Bronchial epithelial cell (primary cell): ENCODE data around the gene FAT1. TPM values are rescaled to one million over a fixed set of nuclear protein-coding genes. Genes with fewer than 3 reads are reported as not detected.

ENCODE experiments used
- DNase-seq: peaks from one replicate; pipeline ENCODE4 v3.0.0-alpha.2; 2010; ENCODE audit warnings: low read depth
- FAIRE-seq: peaks from 2 replicates; lab custom pipeline; 2011; peaks lifted over from hg19 to GRCh38; lab: Jason Lieb, UNC
- H3K27me3 ChIP-seq: 2 replicates; pipeline ENCODE4 v1.5.1; 2011; ENCODE audit warnings: low read length; ENCODE audit not compliant: control insufficient read depth, insufficient read depth
- H3K36me3 ChIP-seq: 2 replicates; pipeline ENCODE4 v1.5.1; 2011; ENCODE audit warnings: low read length; ENCODE audit not compliant: control insufficient read depth, insufficient read depth
- H3K4me3 ChIP-seq: 2 replicates; pipeline ENCODE4 v1.5.1; 2011; ENCODE audit warnings: mild to moderate bottlenecking, low read depth, low read length, control low read depth
- total RNA-seq: library from RNA; depleted of rRNA; stranded (reverse); fragments of >200 nt; gene quantifications from 2 replicates; pipeline ENCODE4 v1.2.1, GENCODE V29; 2014
- TF ChIP-seq, protein P1 (sequence below): IDR thresholded peaks from 2 replicates; pipeline ENCODE4 v1.5.1; 2011; ENCODE audit warnings: mild to moderate bottlenecking, moderate library complexity, low read length, control low read depth, inconsistent platforms; ENCODE audit not compliant: insufficient read depth, severe bottlenecking

FAT1 gene
- total RNA-seq, 1 donor from 2014 or later: 237 TPM

DNA sequence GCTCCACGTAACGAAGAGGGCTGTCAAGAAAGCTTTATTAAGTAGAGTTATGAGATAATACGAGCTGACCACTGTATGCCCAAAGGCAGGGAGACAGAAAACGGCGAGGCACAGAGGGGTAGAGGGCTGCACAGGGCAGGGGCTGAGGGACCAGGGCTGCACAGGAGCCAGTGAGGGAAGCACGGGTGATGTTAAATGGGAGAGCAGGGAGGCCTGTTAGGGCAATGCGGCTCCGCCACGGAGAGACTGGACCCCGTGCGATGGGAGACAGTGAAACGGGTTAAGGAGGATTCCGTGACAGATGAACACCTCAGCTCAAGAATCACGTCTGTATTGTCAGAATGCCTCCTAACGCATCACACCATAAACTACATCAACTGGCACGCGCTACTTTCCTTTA lies 25.1 kb downstream of the FAT1 start:
- no peak for FAIRE-seq
- no peak for DNase-seq
- H3K27me3 ChIP-seq: no peaks in the 10 kb centered on the region
- H3K36me3 ChIP-seq: peaks cover 12% of the 10 kb centered on the region
- TF ChIP-seq, protein P1, sequence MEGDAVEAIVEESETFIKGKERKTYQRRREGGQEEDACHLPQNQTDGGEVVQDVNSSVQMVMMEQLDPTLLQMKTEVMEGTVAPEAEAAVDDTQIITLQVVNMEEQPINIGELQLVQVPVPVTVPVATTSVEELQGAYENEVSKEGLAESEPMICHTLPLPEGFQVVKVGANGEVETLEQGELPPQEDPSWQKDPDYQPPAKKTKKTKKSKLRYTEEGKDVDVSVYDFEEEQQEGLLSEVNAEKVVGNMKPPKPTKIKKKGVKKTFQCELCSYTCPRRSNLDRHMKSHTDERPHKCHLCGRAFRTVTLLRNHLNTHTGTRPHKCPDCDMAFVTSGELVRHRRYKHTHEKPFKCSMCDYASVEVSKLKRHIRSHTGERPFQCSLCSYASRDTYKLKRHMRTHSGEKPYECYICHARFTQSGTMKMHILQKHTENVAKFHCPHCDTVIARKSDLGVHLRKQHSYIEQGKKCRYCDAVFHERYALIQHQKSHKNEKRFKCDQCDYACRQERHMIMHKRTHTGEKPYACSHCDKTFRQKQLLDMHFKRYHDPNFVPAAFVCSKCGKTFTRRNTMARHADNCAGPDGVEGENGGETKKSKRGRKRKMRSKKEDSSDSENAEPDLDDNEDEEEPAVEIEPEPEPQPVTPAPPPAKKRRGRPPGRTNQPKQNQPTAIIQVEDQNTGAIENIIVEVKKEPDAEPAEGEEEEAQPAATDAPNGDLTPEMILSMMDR: no peak
- no peak overlapping the region for H3K4me3 ChIP-seq

GRCh38 chr4:186698028-186698427 lies 25.6 kb downstream of the FAT1 start:
- no peak for FAIRE-seq

DNA sequence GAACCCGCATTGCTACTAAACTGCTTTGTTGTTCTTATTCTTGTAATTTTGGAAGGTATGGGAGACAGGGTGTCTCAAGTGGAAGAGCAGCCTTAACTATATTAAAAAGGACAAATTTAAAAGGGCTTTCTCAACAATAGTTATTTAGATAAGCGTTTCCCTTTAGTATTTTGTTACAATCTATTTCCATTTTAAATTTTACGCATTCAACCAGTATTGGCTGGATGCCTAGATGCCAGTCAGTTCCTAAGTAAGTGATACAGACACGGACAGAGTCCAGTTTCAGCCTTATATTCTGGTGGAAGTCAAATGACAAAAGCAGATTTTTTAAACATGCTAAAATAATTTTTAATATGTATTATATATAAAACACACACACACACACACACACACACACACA lies 28.3 kb downstream of the FAT1 start:
- Histone ChIP-seq H3K36me3 (peaks cover 11% of the 10 kb centered on the region), H3K4me3 (no peak overlapping the region), H3K27me3 (no peaks in the 10 kb centered on the region)
- no peak for FAIRE-seq
- TF ChIP-seq, protein P1: no peak
- no peak for DNase-seq

More at GRCh38 chr4:186698028-186698427, 25.6 kb downstream of the FAT1 start:
- no peaks in the 10 kb centered on the region for H3K27me3 ChIP-seq
- H3K4me3 ChIP-seq: no peak overlapping the region
- TF ChIP-seq, protein P1: no peak
- no peak for DNase-seq
- peaks cover 10% of the 10 kb centered on the region for H3K36me3 ChIP-seq

DNA sequence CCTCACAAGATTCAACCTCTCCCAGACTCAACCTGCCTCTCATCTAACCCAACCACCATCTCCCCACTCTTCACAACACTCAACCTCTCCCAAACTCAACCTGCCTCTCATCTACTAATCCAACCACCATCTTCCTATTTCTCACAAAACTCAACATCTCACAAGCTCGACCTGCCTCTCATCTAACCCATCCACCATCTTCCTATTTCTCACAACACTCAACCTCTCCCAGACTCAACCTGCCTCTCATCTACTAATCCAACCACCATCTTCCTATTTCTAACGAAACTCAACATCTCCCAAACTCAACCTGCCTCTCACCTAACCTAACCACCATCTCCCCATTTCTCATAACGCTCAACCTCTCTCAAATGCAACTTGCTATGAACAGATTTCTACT lies 29.8 kb downstream of the FAT1 start:
- TF ChIP-seq, protein P1: no peak
- peaks cover 12% of the 10 kb centered on the region for H3K36me3 ChIP-seq
- no peak for DNase-seq
- peak; percentile 64 for FAIRE-seq
- no peaks in the 10 kb centered on the region for H3K27me3 ChIP-seq
- H3K4me3 ChIP-seq: no peak overlapping the region

GRCh38 chr4:186693159-186693815 lies 30.4 kb downstream of the FAT1 start:
- Histone ChIP-seq H3K36me3 (peaks cover 7% of the 10 kb centered on the region), H3K4me3 (no peak overlapping the region), H3K27me3 (no peaks in the 10 kb centered on the region)
- FAIRE-seq: no peak
- peak; percentile 78 for DNase-seq
- TF ChIP-seq, protein P1: no peak

DNA sequence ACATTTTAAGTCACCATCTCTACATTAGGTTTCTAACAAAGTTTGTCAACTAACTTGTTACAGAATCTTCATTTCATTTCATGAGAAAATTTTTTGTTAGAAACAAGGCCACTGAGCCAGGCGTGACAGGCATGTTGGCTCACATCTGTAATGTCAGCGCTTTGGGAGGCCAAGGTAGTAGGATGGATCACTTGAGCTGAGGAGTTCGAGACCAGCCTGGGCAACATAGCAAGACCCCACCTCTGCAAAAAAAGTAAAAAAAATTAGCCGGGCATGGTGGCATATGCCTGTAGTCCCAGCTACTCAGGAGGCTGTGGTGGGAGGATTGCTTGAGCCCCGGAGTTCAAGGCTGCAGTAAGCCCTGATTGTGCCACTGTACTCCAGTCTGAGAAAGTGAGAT lies 32.3 kb downstream of the FAT1 start:
- H3K27me3 ChIP-seq: no peaks in the 10 kb centered on the region
- TF ChIP-seq, protein P1: no peak
- FAIRE-seq: no peak
- H3K36me3 ChIP-seq: peaks cover 4% of the 10 kb centered on the region
- no peak overlapping the region for H3K4me3 ChIP-seq
- no peak for DNase-seq
